K562 (cell line): ENCODE data around the gene GNG7. TPM values are rescaled to one million over a fixed set of nuclear protein-coding genes. Genes with fewer than 3 reads are reported as not detected.

Experiments
- FIP1L1 ChIP-seq: fragments of 200-400 bp; formaldehyde crosslinking; IDR thresholded peaks from 2 replicates; pipeline ENCODE4 v1.6.1; 2018; ENCODE audit warnings: mild to moderate bottlenecking, low read depth, low read length; ENCODE audit not compliant: poor library complexity, severe bottlenecking
- MGA ChIP-seq: fragments of 450-650 bp; IDR thresholded peaks from 2 replicates; pipeline ENCODE4 v1.6.1; 2016; ENCODE audit warnings: mild to moderate bottlenecking, moderate library complexity
- NONO ChIP-seq, 2 experiments: fragments of 200-400 bp in 1 of 2; fragments of 450-650 bp in 1 of 2; formaldehyde crosslinking in 1 of 2; IDR thresholded peaks; 2 replicates each; pipeline ENCODE4 v1.6.1; 2017; ENCODE audit warnings: low read depth in 2 of 2, mild to moderate bottlenecking in 2 of 2, moderate library complexity in 2 of 2, low read length in 1 of 2
- PRPF4 ChIP-seq: fragments of 200-400 bp; formaldehyde crosslinking; IDR thresholded peaks from one replicate; pipeline ENCODE4 v1.6.1; 2017; ENCODE audit warnings: low read length, low read depth, mild to moderate bottlenecking; ENCODE audit not compliant: insufficient read depth, poor library complexity, severe bottlenecking
- SIX5 ChIP-seq, 2 experiments: IDR thresholded peaks; 2 replicates each; pipeline ENCODE4 v1.6.1; 2011; ENCODE audit warnings: low read length in 2 of 2, borderline replicate concordance in 1 of 2, low read depth in 1 of 2, mild to moderate bottlenecking in 1 of 2, moderate library complexity in 1 of 2; ENCODE audit not compliant: insufficient read depth in 1 of 2
- SRF ChIP-seq, 2 experiments: fragments of 250-450, 450-650 bp in 1 of 2; sonication (Bioruptor Pico) in 1 of 2; sonication (generic) in 1 of 2; formaldehyde crosslinking; IDR thresholded peaks; 2 replicates each; pipeline versions ENCODE4 v1.5.0 to v1.5.1; 2020 to 2022; ENCODE audit warnings: mild to moderate bottlenecking in 1 of 2, missing genetic modification reagents in 1 of 2
- SRSF3 ChIP-seq: fragments of 200-400 bp; formaldehyde crosslinking; IDR thresholded peaks from 2 replicates; pipeline ENCODE4 v1.6.1; 2016; ENCODE audit warnings: mild to moderate bottlenecking, low read length, moderate library complexity; ENCODE audit not compliant: insufficient read depth
- TCF15 ChIP-seq: fragments of 250-450 bp; sonication (Bioruptor Pico); IDR thresholded peaks from 2 replicates; pipeline ENCODE4 v1.8.0; 2022; ENCODE audit warnings: moderate library complexity, mild to moderate bottlenecking, inconsistent platforms
- ZNF224 ChIP-seq: sonication (generic); formaldehyde crosslinking; IDR thresholded peaks from 2 replicates; pipeline ENCODE4 v1.8.0; 2022; ENCODE audit warnings: mild to moderate bottlenecking, missing genetic modification reagents
- ZNF561 ChIP-seq: fragments of 450-650 bp; formaldehyde crosslinking; conservative IDR thresholded peaks from 2 replicates; pipeline ENCODE4 v1.4.0; 2020; ENCODE audit warnings: mild to moderate bottlenecking, moderate library complexity
- polyA plus RNA-seq, 8 experiments: library from polyadenylated mRNA; depleted of rRNA in 4 of 8; stranded (reverse) in 5 of 8; unstranded in 3 of 8; fragments of >200 nt; fragmentation: Nextera tagmentation in 2 of 8; fragmentation: Illumina TruSeq in 1 of 8; extraction: Ambion mirVana in 2 of 8; extraction: Trizol in 1 of 8; gene quantifications; 2 replicates each; pipeline versions ENCODE4 v1.2.1 to v1.2.3, GENCODE V29; 2011 to 2014; ENCODE audit warnings: inconsistent platforms in 1 of 8, missing spikeins in 1 of 8
- total RNA-seq, 7 experiments: library from RNA; depleted of rRNA in 6 of 7; stranded (reverse); fragments of >200 nt in 6 of 7; fragmentation: Illumina TruSeq in 2 of 7; extraction: Trizol in 2 of 7; gene quantifications; 2 replicates each; pipeline versions ENCODE4 v1.2.1 to v1.2.3, GENCODE V29; 2011 to 2021; ENCODE audit warnings: low replicate concordance in 1 of 7
- TF ChIP-seq, protein P1 (sequence below): sonication (generic); formaldehyde crosslinking; IDR thresholded peaks from 2 replicates; pipeline ENCODE4 v1.8.0; 2022; ENCODE audit warnings: mild to moderate bottlenecking, missing genetic modification reagents, borderline replicate concordance

Gene GNG7
- total and polyA plus RNA-seq, 9 of the 15 experiments (the other 6 are each of a cell fraction or from before 2014, with no cell fraction given), result 0.01 to 0.20 (median 0.06) TPM; not detected in 1

DNA sequence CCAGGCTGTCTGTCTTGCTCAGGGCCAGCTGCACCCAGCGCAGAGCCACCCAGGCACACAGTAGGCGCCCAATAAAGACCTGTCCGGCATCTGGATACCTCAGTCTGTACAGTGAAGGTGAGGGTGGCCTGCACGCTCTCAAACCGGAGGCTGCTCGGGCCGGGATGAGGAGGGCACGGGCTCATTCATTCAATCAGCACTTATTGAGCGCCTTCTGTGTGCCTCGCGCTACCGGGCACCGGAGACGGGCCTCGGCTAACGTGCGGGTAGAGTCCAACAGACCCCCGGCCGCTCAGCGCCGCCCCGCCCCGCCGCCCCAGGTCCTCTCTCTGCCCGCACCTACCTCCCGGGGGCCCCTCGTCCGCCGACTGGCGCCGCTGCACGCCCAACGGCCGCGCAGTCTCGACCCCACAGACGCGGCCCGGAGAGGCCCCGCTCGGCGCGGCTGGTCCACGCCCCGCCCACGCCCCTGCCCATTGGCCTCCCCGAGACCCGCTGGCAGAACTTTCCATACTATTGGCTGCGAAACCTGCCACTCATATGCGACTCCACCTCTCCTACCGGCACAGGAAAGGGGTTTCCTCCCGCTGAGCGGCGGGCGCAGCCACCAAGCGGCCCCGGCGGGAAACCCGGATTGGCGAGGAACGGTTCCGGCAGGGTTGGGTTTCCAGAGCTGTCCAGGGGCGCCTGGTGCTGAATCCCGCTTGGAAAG is 37.3 kb upstream of the GNG7 start, which contains the start of gene SLC39A3 (continued):
- TF ChIP-seq, protein P1, sequence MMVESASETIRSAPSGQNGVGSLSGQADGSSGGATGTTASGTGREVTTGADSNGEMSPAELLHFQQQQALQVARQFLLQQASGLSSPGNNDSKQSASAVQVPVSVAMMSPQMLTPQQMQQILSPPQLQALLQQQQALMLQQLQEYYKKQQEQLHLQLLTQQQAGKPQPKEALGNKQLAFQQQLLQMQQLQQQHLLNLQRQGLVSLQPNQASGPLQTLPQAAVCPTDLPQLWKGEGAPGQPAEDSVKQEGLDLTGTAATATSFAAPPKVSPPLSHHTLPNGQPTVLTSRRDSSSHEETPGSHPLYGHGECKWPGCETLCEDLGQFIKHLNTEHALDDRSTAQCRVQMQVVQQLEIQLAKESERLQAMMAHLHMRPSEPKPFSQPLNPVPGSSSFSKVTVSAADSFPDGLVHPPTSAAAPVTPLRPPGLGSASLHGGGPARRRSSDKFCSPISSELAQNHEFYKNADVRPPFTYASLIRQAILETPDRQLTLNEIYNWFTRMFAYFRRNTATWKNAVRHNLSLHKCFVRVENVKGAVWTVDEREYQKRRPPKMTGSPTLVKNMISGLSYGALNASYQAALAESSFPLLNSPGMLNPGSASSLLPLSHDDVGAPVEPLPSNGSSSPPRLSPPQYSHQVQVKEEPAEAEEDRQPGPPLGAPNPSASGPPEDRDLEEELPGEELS, result peak; percentile 89; the same call in 1 of the 2 replicates
- TF ChIP-seq SIX5 (IDR thresholded peaks at IDR 0.05; ENCODE audit: borderline replicate concordance in 1 of 2, insufficient read depth in 1 of 2, low read depth in 1 of 2, low read length in 2 of 2) (peak; percentile 60; a peak in 3 of 4 replicates), SRF (CRISPR knock-in tag; IDR thresholded peaks at IDR 0.05) (peak in 1 of 2 experiments; percentile 84; a peak in 2 of 4 replicates), ZNF224 (CRISPR knock-in tag) (peak; percentile 91; the same call in 1 of the 2 replicates), TCF15 (CRISPR knock-in tag) (peak; percentile 62; the same call in 1 of the 2 replicates), FIP1L1 (peak; percentile 70), NONO (IDR thresholded peaks at IDR 0.05; ENCODE audit: low read depth in 2 of 2, low read length in 1 of 2) (peak in 1 of 2 experiments; percentile 52; a peak in 2 of 4 replicates), SRSF3 (0 out of 2 replicates have a peak, but pooled peaks have one; percentile 47), ZNF561 (CRISPR knock-in tag) (no peak), MGA (no peak), PRPF4 (no peak)
